Measurements from ENCODE around the gene WDR48.

- TF ChIP-seq, protein P1, sequence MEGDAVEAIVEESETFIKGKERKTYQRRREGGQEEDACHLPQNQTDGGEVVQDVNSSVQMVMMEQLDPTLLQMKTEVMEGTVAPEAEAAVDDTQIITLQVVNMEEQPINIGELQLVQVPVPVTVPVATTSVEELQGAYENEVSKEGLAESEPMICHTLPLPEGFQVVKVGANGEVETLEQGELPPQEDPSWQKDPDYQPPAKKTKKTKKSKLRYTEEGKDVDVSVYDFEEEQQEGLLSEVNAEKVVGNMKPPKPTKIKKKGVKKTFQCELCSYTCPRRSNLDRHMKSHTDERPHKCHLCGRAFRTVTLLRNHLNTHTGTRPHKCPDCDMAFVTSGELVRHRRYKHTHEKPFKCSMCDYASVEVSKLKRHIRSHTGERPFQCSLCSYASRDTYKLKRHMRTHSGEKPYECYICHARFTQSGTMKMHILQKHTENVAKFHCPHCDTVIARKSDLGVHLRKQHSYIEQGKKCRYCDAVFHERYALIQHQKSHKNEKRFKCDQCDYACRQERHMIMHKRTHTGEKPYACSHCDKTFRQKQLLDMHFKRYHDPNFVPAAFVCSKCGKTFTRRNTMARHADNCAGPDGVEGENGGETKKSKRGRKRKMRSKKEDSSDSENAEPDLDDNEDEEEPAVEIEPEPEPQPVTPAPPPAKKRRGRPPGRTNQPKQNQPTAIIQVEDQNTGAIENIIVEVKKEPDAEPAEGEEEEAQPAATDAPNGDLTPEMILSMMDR (IDR thresholded peaks at IDR 0.05) = no peak
- TF ChIP-seq POLR2A (IDR thresholded peaks at IDR 0.05) = no peak
Measured at GRCh38 chr3:39108200-39108710, 56.4 kb downstream of the WDR48 start.

Measured in ovary (tissue), 3 donors.